Frontal cortex (tissue), 1 donor: Measurements from ENCODE around the gene CHRDL2. TPM values are rescaled to one million over a fixed set of nuclear protein-coding genes. Genes with fewer than 3 reads are reported as not detected.

ENCODE experiments used
- small RNA-seq: library from RNA; depleted of rRNA; stranded (forward); fragments of <200 nt; gene quantifications from one replicate; pipeline ENCODE3, GENCODE V24; 2014
- total RNA-seq: library from RNA; depleted of rRNA; stranded (reverse); fragments of >200 nt; gene quantifications from one replicate; pipeline ENCODE4 v1.2.3, GENCODE V29; 2014

Gene CHRDL2
- total RNA-seq, 1 donor from 2014 or later: not detected

Small RNA genes lying within 50 kb of the gene (small RNA-seq; reads per million reads assigned to genes)
- not detected for gene MIR4696
- not detected for gene RANP3
- gene RN7SKP297: not detected

Other genes with a start within 250 kb of the CHRDL2 start
- 2.9 TPM for gene LIPT2, start 237.7 kb downstream of the CHRDL2 start, total RNA-seq
- gene POLD3, start 138.8 kb downstream of the CHRDL2 start, total RNA-seq: 15.9 TPM
- gene RNF169, start 17.4 kb upstream of the CHRDL2 start, total RNA-seq: 29.8 TPM
- gene XRRA1, start 217.7 kb upstream of the CHRDL2 start, total RNA-seq: 4.9 TPM
- gene SPCS2, start 217.8 kb upstream of the CHRDL2 start, total RNA-seq: 15.9 TPM